ENCODE data around the gene FAM222A.
A peak's percentile ranks its signal among the peaks of the same experiment; 100 is the strongest.

Gene FAM222A

GRCh38 chr12:109725321-109726105 is 11.9 kb downstream of the FAM222A start:
- DNase-seq (ENCODE audit: low spot score) = no peak

- no peak for DNase-seq (ENCODE audit: low spot score)
These were observed 12.5 kb downstream of the FAM222A start for GRCh38 chr12:109726106-109726497.

GRCh38 chr12:109726511-109727038 is 12.9 kb downstream of the FAM222A start:
- no peak for DNase-seq (ENCODE audit: low spot score)

- no peak for DNase-seq (ENCODE audit: low spot score)
These were observed 13.6 kb downstream of the FAM222A start for GRCh38 chr12:109727039-109727723.

- no peak for DNase-seq (ENCODE audit: low spot score)
These were observed 14.4 kb downstream of the FAM222A start for GRCh38 chr12:109727746-109728726.

GRCh38 chr12:109728921-109729320 is 15.3 kb downstream of the FAM222A start:
- no peak for DNase-seq (ENCODE audit: low spot score)

GRCh38 chr12:109729371-109729781 is 15.8 kb downstream of the FAM222A start:
- DNase-seq (ENCODE audit: low spot score) = no peak

- DNase-seq (ENCODE audit: low spot score) = no peak
These were observed 16.2 kb downstream of the FAM222A start for GRCh38 chr12:109729801-109730200.

GRCh38 chr12:109730306-109731145 is 16.9 kb downstream of the FAM222A start:
- DNase-seq (ENCODE audit: low spot score) = no peak

GRCh38 chr12:109731231-109731731 is 17.7 kb downstream of the FAM222A start:
- no peak for DNase-seq (ENCODE audit: low spot score)

- no peak for DNase-seq (ENCODE audit: low spot score)
These were observed 18.2 kb downstream of the FAM222A start for GRCh38 chr12:109731806-109732205.

GRCh38 chr12:109732321-109733305 is 19.0 kb downstream of the FAM222A start:
- no peak for DNase-seq (ENCODE audit: low spot score)

GRCh38 chr12:109734219-109735000 is 20.8 kb downstream of the FAM222A start:
- no peak for DNase-seq (ENCODE audit: low spot score)

- no peak for DNase-seq (ENCODE audit: low spot score)
These were observed 21.5 kb downstream of the FAM222A start for GRCh38 chr12:109735051-109735521.

- DNase-seq (ENCODE audit: low spot score) = no peak
These were observed 22.4 kb downstream of the FAM222A start for GRCh38 chr12:109735825-109736551.

GRCh38 chr12:109736552-109737108 is 23.0 kb downstream of the FAM222A start:
- DNase-seq (ENCODE audit: low spot score) = peak; percentile 57

- no peak for DNase-seq (ENCODE audit: low spot score)
These were observed 23.5 kb downstream of the FAM222A start for GRCh38 chr12:109737126-109737525.

- no peak for DNase-seq (ENCODE audit: low spot score)
These were observed 24.0 kb downstream of the FAM222A start for GRCh38 chr12:109737631-109738030.

Data from AG08395 (cell line).